ENCODE data around the gene CENPVL2. TPM values are rescaled to one million over a fixed set of nuclear protein-coding genes. Genes with fewer than 3 reads are reported as not detected.

CENPVL2 gene
- total and polyA plus RNA-seq, 9 of the 15 experiments (the other 6 are each of a cell fraction or from before 2014, with no cell fraction given) = not detected

DNA sequence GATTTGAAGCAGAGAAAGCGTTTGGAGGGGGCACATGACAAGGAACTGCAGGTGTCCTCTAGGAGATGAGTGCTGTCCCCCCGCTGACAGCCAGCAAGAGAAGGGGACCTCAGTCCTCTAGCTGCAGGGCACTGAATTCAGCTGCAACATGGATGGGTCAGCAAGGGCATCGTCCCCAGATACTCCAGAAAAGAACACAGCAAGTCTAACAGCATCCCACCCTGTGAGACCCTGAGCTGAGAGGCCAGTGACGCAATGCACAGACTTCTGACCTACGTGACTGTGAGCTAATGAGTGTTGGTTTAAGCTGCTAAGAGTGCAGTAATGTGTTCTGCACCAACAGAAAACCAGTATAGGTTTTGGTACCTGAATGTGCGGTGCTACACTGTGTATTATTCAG is 11.6 kb upstream of the CENPVL2 start:
- Histone ChIP-seq H3K27ac (ENCODE audit: extremely low read depth, low read depth, low read length) (no peak overlapping the region), H3K27me3 (ENCODE audit: control insufficient read depth in 2 of 2, insufficient read depth in 2 of 2, low read length in 2 of 2) (no peaks in the 10 kb centered on the region), H2AFZ (ENCODE audit: low read depth, low read length) (no peak overlapping the region), H3K4me1 (replicated peaks in 1 of 2; ENCODE audit: control insufficient read depth in 2 of 2, insufficient read depth in 2 of 2, low read length in 2 of 2) (no peaks in the 10 kb centered on the region), H3K4me3 (no peak overlapping the region), H4K20me1 (replicated peaks; ENCODE audit: control insufficient read depth, insufficient read depth, low read length) (no peaks in the 10 kb centered on the region), H3K36me3 (ENCODE audit: control insufficient read depth, insufficient read depth, low read length) (no peaks in the 10 kb centered on the region), H3K4me2 (ENCODE audit: insufficient read depth, low read length) (no peak overlapping the region), H3K9ac (ENCODE audit: insufficient read depth in 1 of 2, low read depth in 2 of 2, low read length in 2 of 2) (no peak overlapping the region), H3K9me1 (ENCODE audit: control insufficient read depth, insufficient read depth, low read length) (no peaks in the 10 kb centered on the region), H3K79me2 (ENCODE audit: control insufficient read depth, insufficient read depth, low read length) (no peaks in the 10 kb centered on the region), H3K9me3 (replicated peaks; ENCODE audit: control insufficient read depth, insufficient read depth, low read depth, low read length) (no peaks in the 10 kb centered on the region)
- BruUV-seq (replicated peaks) = no TSS peak
- no peak for DNase-seq (ENCODE audit: extremely low read depth in 1 of 4, low spot score in 3 of 4)
- no peak for FAIRE-seq
- intact Hi-C loops (cut with micrococcal nuclease) = no loop called here
- WGBS (ENCODE audit: insufficient coverage, low coverage, missing lambda C conversion rate) = 0% methylated on average over 6 of the region's 6 CpGs
- CTCF ChIA-PET (ENCODE audit: low intra/inter-chr PET ratio) = no interaction called here
- POLR2A ChIA-PET = no interaction called here
- TF ChIP-seq ZZZ3 (IDR thresholded peaks at IDR 0.05) (no peak), RBM17 (IDR thresholded peaks at IDR 0.05; ENCODE audit: borderline replicate concordance, low read depth, low read length) (no peak), ZNF324 (CRISPR knock-in tag; IDR thresholded peaks at IDR 0.05) (no peak), SIX5 (IDR thresholded peaks at IDR 0.05; ENCODE audit: borderline replicate concordance in 1 of 2, insufficient read depth in 1 of 2, low read depth in 1 of 2, low read length in 2 of 2) (no peak), MYBL2 (IDR thresholded peaks at IDR 0.05; ENCODE audit: low read depth) (no peak), MYBL2 (CRISPR knock-in tag; IDR thresholded peaks at IDR 0.05; ENCODE audit: borderline replicate concordance) (no peak), EWSR1 (IDR thresholded peaks at IDR 0.05; ENCODE audit: borderline replicate concordance, low read depth, partially characterized antibody) (no peak), CHD4 (IDR thresholded peaks at IDR 0.05; ENCODE audit: insufficient read depth, insufficient replicate concordance, low read depth, low read length, poor library complexity, severe bottlenecking) (no peak), FOXA1 (IDR thresholded peaks at IDR 0.05; ENCODE audit: borderline replicate concordance) (no peak), BACH1 (tag; IDR thresholded peaks at IDR 0.05) (no peak), NR1H2 (CRISPR knock-in tag; IDR thresholded peaks at IDR 0.05) (no peak)
- TF ChIP-seq, protein P1, sequence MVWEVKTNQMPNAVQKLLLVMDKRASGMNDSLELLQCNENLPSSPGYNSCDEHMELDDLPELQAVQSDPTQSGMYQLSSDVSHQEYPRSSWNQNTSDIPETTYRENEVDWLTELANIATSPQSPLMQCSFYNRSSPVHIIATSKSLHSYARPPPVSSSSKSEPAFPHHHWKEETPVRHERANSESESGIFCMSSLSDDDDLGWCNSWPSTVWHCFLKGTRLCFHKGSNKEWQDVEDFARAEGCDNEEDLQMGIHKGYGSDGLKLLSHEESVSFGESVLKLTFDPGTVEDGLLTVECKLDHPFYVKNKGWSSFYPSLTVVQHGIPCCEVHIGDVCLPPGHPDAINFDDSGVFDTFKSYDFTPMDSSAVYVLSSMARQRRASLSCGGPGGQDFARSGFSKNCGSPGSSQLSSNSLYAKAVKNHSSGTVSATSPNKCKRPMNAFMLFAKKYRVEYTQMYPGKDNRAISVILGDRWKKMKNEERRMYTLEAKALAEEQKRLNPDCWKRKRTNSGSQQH (CRISPR knock-in tag; IDR thresholded peaks at IDR 0.05) = no peak
- TF ChIP-seq, protein P2, sequence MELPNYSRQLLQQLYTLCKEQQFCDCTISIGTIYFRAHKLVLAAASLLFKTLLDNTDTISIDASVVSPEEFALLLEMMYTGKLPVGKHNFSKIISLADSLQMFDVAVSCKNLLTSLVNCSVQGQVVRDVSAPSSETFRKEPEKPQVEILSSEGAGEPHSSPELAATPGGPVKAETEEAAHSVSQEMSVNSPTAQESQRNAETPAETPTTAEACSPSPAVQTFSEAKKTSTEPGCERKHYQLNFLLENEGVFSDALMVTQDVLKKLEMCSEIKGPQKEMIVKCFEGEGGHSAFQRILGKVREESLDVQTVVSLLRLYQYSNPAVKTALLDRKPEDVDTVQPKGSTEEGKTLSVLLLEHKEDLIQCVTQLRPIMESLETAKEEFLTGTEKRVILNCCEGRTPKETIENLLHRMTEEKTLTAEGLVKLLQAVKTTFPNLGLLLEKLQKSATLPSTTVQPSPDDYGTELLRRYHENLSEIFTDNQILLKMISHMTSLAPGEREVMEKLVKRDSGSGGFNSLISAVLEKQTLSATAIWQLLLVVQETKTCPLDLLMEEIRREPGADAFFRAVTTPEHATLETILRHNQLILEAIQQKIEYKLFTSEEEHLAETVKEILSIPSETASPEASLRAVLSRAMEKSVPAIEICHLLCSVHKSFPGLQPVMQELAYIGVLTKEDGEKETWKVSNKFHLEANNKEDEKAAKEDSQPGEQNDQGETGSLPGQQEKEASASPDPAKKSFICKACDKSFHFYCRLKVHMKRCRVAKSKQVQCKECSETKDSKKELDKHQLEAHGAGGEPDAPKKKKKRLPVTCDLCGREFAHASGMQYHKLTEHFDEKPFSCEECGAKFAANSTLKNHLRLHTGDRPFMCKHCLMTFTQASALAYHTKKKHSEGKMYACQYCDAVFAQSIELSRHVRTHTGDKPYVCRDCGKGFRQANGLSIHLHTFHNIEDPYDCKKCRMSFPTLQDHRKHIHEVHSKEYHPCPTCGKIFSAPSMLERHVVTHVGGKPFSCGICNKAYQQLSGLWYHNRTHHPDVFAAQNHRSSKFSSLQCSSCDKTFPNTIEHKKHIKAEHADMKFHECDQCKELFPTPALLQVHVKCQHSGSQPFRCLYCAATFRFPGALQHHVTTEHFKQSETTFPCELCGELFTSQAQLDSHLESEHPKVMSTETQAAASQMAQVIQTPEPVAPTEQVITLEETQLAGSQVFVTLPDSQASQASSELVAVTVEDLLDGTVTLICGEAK (IDR thresholded peaks at IDR 0.05) = no peak
- TF ChIP-seq, protein P2 (CRISPR knock-in tag; IDR thresholded peaks at IDR 0.05) = no peak
- in situ Hi-C loops (cut with MboI) = no loop called here
- no peak for ATAC-seq

All from K562 (cell line).